ENCODE results near the gene CMTM5.

Gene CMTM5

DNA sequence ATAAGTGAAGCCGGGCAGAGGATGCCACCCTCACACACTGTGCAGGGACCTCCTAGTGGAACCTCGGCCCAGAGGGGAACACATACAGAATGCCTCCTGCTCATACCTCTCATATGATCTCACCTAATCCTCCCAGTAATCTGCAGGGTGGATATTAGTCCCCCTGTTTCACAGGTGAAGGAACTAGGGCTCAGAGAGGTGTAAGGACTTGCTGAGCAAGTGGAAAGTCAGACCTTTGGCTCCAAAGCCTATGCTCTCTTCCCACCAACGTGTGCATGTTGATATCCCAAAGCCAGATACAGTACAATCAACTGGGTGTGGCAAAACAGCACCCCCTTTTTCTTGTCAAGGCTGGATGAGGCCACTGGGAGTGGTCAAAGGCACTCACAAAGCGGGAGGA is 27.1 kb downstream of the CMTM5 start:
- H3K9ac ChIP-seq (ENCODE audit: low read depth, low read length, poor library complexity, severe bottlenecking), result no peak overlapping the region
- no peak overlapping the region for H2AFZ ChIP-seq (ENCODE audit: low read length)
- no peaks in the 10 kb centered on the region for H4K20me1 ChIP-seq (ENCODE audit: insufficient read depth, low read length, poor library complexity, severe bottlenecking)
- no peak overlapping the region for H3K4me2 ChIP-seq (ENCODE audit: low read depth, low read length, poor library complexity, severe bottlenecking)
- no peaks in the 10 kb centered on the region for H3K4me1 ChIP-seq (ENCODE audit: insufficient read depth, low read length, poor library complexity, severe bottlenecking)
- no peak for TF ChIP-seq CTCF (conservative IDR thresholded peaks at IDR 0.05; ENCODE audit: low read length)
- TF ChIP-seq EZH2phosphoT487 (IDR thresholded peaks at IDR 0.05; ENCODE audit: borderline replicate concordance), result no peak
- H3K9me3 ChIP-seq (ENCODE audit: insufficient read depth, low read depth, low read length), result no peaks in the 10 kb centered on the region
- H3F3A ChIP-seq (ENCODE audit: low read depth), result no peaks in the 10 kb centered on the region
- no peaks in the 10 kb centered on the region for H3K79me2 ChIP-seq (ENCODE audit: insufficient read depth, low read length)
- no peaks in the 10 kb centered on the region for H3K36me3 ChIP-seq (ENCODE audit: insufficient read depth, low read length)
- no peaks in the 10 kb centered on the region for H3K9me2 ChIP-seq (replicated peaks; ENCODE audit: low read depth, low read length)
- no peak overlapping the region for H3K4me3 ChIP-seq (ENCODE audit: low read length, poor library complexity, severe bottlenecking)
- no peaks in the 10 kb centered on the region for H3K27me3 ChIP-seq (ENCODE audit: insufficient read depth, low read length, poor library complexity, severe bottlenecking)

DNA sequence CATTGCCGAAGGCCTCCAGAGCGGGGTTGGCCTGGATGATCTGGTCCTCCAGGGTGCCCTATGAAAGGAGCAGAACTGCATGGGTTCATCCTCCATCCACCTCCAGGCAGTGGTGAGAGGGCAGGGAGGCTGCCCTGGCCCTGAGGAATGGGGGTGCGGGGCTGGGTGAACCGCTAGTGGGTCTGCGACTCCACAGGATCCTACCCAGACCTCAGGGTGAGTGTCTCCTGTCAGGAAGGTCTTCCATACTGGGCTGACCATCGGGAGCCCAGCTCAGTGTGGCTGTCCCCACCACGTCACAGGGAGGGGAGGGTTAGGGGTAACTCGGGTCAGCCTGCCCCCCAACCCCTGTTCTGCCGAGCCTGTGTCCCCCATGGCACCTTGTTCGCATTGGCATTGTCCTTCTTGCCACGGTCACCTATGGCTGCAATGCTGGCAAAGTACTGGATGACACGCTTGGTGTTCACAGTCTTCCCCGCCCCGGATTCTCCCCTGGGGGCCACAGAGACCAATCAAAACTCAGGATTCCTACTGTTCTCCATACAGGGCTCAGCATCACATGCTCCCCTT is 27.6 kb downstream of the CMTM5 start:
- H3F3A ChIP-seq (ENCODE audit: low read depth), result no peaks in the 10 kb centered on the region
- no peak overlapping the region for H2AFZ ChIP-seq (ENCODE audit: low read length)
- H3K36me3 ChIP-seq (ENCODE audit: insufficient read depth, low read length), result no peaks in the 10 kb centered on the region
- TF ChIP-seq CTCF (conservative IDR thresholded peaks at IDR 0.05; ENCODE audit: low read length), result no peak
- no peak for TF ChIP-seq EZH2phosphoT487 (IDR thresholded peaks at IDR 0.05; ENCODE audit: borderline replicate concordance)
- no peaks in the 10 kb centered on the region for H3K4me1 ChIP-seq (ENCODE audit: insufficient read depth, low read length, poor library complexity, severe bottlenecking)
- H3K79me2 ChIP-seq (ENCODE audit: insufficient read depth, low read length), result no peaks in the 10 kb centered on the region
- H4K20me1 ChIP-seq (ENCODE audit: insufficient read depth, low read length, poor library complexity, severe bottlenecking), result no peaks in the 10 kb centered on the region
- H3K4me2 ChIP-seq (ENCODE audit: low read depth, low read length, poor library complexity, severe bottlenecking), result no peak overlapping the region
- H3K9me3 ChIP-seq (ENCODE audit: insufficient read depth, low read depth, low read length), result no peaks in the 10 kb centered on the region
- H3K4me3 ChIP-seq (ENCODE audit: low read length, poor library complexity, severe bottlenecking), result no peak overlapping the region
- no peaks in the 10 kb centered on the region for H3K27me3 ChIP-seq (ENCODE audit: insufficient read depth, low read length, poor library complexity, severe bottlenecking)
- H3K9me2 ChIP-seq (replicated peaks; ENCODE audit: low read depth, low read length), result no peaks in the 10 kb centered on the region
- no peak overlapping the region for H3K9ac ChIP-seq (ENCODE audit: low read depth, low read length, poor library complexity, severe bottlenecking)

DNA sequence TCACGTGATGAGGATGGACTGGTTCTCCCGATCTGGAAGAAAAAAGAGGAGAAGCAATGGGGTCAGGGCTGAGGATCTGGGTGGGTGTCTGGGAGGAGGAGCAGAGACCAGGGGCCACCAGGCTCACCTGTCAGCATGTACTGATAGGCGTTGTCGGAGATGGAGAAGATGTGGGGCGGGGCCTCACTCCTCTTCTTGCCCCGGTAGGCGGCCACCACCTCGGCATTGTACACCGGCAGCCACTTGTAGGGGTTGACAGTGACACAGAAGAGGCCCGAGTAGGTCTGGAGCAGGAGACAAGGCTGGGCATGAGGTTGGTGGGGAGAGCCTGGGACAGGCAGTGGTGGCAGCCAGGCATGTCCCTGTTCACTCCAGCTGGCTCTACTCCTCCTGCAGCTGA is 28.2 kb downstream of the CMTM5 start:
- Histone ChIP-seq H3K4me3 (ENCODE audit: low read length, poor library complexity, severe bottlenecking) (no peak overlapping the region), H3K79me2 (ENCODE audit: insufficient read depth, low read length) (no peaks in the 10 kb centered on the region), H3K9ac (ENCODE audit: low read depth, low read length, poor library complexity, severe bottlenecking) (no peak overlapping the region), H2AFZ (ENCODE audit: low read length) (no peak overlapping the region), H3K9me2 (replicated peaks; ENCODE audit: low read depth, low read length) (no peaks in the 10 kb centered on the region), H4K20me1 (ENCODE audit: insufficient read depth, low read length, poor library complexity, severe bottlenecking) (no peaks in the 10 kb centered on the region), H3K27me3 (ENCODE audit: insufficient read depth, low read length, poor library complexity, severe bottlenecking) (no peaks in the 10 kb centered on the region), H3K9me3 (ENCODE audit: insufficient read depth, low read depth, low read length) (no peaks in the 10 kb centered on the region), H3K4me2 (ENCODE audit: low read depth, low read length, poor library complexity, severe bottlenecking) (no peak overlapping the region), H3K36me3 (ENCODE audit: insufficient read depth, low read length) (no peaks in the 10 kb centered on the region), H3F3A (ENCODE audit: low read depth) (no peaks in the 10 kb centered on the region), H3K4me1 (ENCODE audit: insufficient read depth, low read length, poor library complexity, severe bottlenecking) (no peaks in the 10 kb centered on the region)
- TF ChIP-seq CTCF (conservative IDR thresholded peaks at IDR 0.05; ENCODE audit: low read length) (no peak), EZH2phosphoT487 (IDR thresholded peaks at IDR 0.05; ENCODE audit: borderline replicate concordance) (no peak)

All from Loucy (cell line).